K562 (cell line): Measurements from ENCODE around the gene CCDC33. TPM values are rescaled to one million over a fixed set of nuclear protein-coding genes. Genes with fewer than 3 reads are reported as not detected.

Source experiments
- ATAC-seq: fragments of 200-7000 bp; cut with Tn5 transposase; 3 replicates; pipeline ENCODE4 v1.9.1; 2020; ENCODE audit warnings: moderate library complexity
- BruUV-seq: library from RNA; stranded (reverse); fragments of 400-500 nt; replicated peaks from 2 replicates; lab custom pipeline; 2021; lab: Mats Ljungman, UMichigan
- CTCF ChIA-PET: fragments of 300-600 bp; formaldehyde crosslinking; extraction: SDS; loops from one replicate; lab custom pipeline; 2021; ENCODE audit warnings: low intra/inter-chr PET ratio; lab: Yijun Ruan, JAX
- POLR2A ChIA-PET: fragments of 300-600, 350-650 bp; sonication (Branson Sonifier 250); formaldehyde crosslinking; extraction: SDS; loops from one replicate; lab custom pipeline; 2021; ENCODE audit warnings: antibody characterized with exemption, inconsistent platforms; lab: Yijun Ruan, JAX
- DNase-seq, 4 experiments: peaks; one replicate each; pipeline versions ENCODE4 v3.0.0 to v3.0.0-alpha.2; 2011 to 2018; ENCODE audit warnings: low spot score in 3 of 4, mixed read lengths in 3 of 4; ENCODE audit errors: extremely low read depth in 1 of 4
- FAIRE-seq: peaks from 2 replicates; lab custom pipeline; 2011; peaks lifted over from hg19 to GRCh38; lab: Jason Lieb, UNC
- H2AFZ ChIP-seq: 2 replicates; pipeline ENCODE4 v1.6.0; 2011; ENCODE audit warnings: low read depth, low read length, control low read depth, inconsistent platforms
- H3K27ac ChIP-seq: fragments of 200-600 bp; 3 replicates; pipeline ENCODE4 v1.8.0; 2011; ENCODE audit warnings: low read depth, mild to moderate bottlenecking, control low read depth, inconsistent platforms, low read length, moderate library complexity, mixed read lengths; ENCODE audit errors: extremely low read depth
- H3K27me3 ChIP-seq, 2 experiments: fragments of 300-600 bp in 1 of 2; 2 replicates in 1 of 2; 3 replicates in 1 of 2; pipeline versions ENCODE4 v1.6.0 to v1.8.0; 2011; ENCODE audit warnings: inconsistent platforms in 2 of 2, low read length in 2 of 2, mild to moderate bottlenecking in 1 of 2, mixed read lengths in 1 of 2, moderate library complexity in 1 of 2; ENCODE audit not compliant: control insufficient read depth in 2 of 2, insufficient read depth in 2 of 2
- H3K36me3 ChIP-seq: fragments of 300-600 bp; 3 replicates; pipeline ENCODE4 v1.8.0; 2011; ENCODE audit warnings: mild to moderate bottlenecking, low read length, inconsistent platforms; ENCODE audit not compliant: control insufficient read depth, insufficient read depth
- H3K4me1 ChIP-seq, 2 experiments: fragments of 200-600 bp in 1 of 2; replicated peaks in 1 of 2; 2 replicates in 1 of 2; 3 replicates in 1 of 2; pipeline versions ENCODE4 v1.5.1 to v1.8.0; 2011; ENCODE audit warnings: inconsistent platforms in 2 of 2, low read length in 2 of 2, mild to moderate bottlenecking in 1 of 2, mixed read lengths in 1 of 2, moderate library complexity in 1 of 2; ENCODE audit not compliant: control insufficient read depth in 2 of 2, insufficient read depth in 2 of 2
- H3K4me2 ChIP-seq: 2 replicates; pipeline ENCODE4 v1.6.1; 2011; ENCODE audit warnings: low read length, control low read depth, inconsistent platforms, mixed read lengths; ENCODE audit not compliant: insufficient read depth
- H3K4me3 ChIP-seq: fragments of 200-600 bp; sonication (generic), shearing (Covaris generic); 2 replicates; pipeline ENCODE4 v1.5.1; 2016; ENCODE audit warnings: control low read depth, inconsistent platforms
- H3K79me2 ChIP-seq: fragments of 200-600 bp; 3 replicates; pipeline ENCODE4 v1.8.0; 2011; ENCODE audit warnings: low read length, inconsistent platforms; ENCODE audit not compliant: control insufficient read depth, insufficient read depth
- H3K9ac ChIP-seq, 2 experiments: 2 replicates each; pipeline versions ENCODE4 v1.6.0 to v1.6.1; 2011; ENCODE audit warnings: low read depth in 2 of 2, low read length in 2 of 2, control low read depth in 1 of 2, inconsistent platforms in 1 of 2, mild to moderate bottlenecking in 1 of 2, mixed read lengths in 1 of 2; ENCODE audit not compliant: insufficient read depth in 1 of 2
- H3K9me1 ChIP-seq: one replicate; pipeline ENCODE4 v1.6.0; 2011; ENCODE audit warnings: inconsistent platforms, mild to moderate bottlenecking, low read length, moderate library complexity; ENCODE audit not compliant: control insufficient read depth, insufficient read depth
- H3K9me3 ChIP-seq: replicated peaks from 2 replicates; pipeline ENCODE4 v1.5.1; 2011; ENCODE audit warnings: low read depth, low read length, inconsistent platforms; ENCODE audit not compliant: control insufficient read depth, insufficient read depth
- H4K20me1 ChIP-seq: replicated peaks from 2 replicates; pipeline ENCODE4 v1.6.1; 2011; ENCODE audit warnings: low read length, inconsistent platforms, mixed read lengths; ENCODE audit not compliant: control insufficient read depth, insufficient read depth
- C11orf30 ChIP-seq: fragments of 450-650 bp; IDR thresholded peaks from 2 replicates; pipeline ENCODE4 v1.6.1; 2016; ENCODE audit warnings: low read depth, mild to moderate bottlenecking
- CBFA2T2 ChIP-seq: fragments of 450-650 bp; conservative IDR thresholded peaks from 2 replicates; pipeline ENCODE4 v1.6.1; 2017; ENCODE audit warnings: mild to moderate bottlenecking
- FUS ChIP-seq: fragments of 200-400 bp; formaldehyde crosslinking; optimal IDR thresholded peaks from 2 replicates; pipeline ENCODE3; 2017; ENCODE audit warnings: low read depth, low read length
- GMEB1 ChIP-seq: fragments of 250-450 bp; sonication (Bioruptor Pico); IDR thresholded peaks from 2 replicates; pipeline ENCODE4 v1.4.0; 2020; ENCODE audit warnings: mild to moderate bottlenecking
- RAD21 ChIP-seq, 2 experiments: fragments of 250-450 bp in 1 of 2; fragments of 450-650 bp in 1 of 2; sonication (Bioruptor Pico) in 1 of 2; formaldehyde crosslinking in 1 of 2; IDR thresholded peaks in 1 of 2; conservative IDR thresholded peaks in 1 of 2; 2 replicates each; pipeline versions ENCODE4 v1.4.0 to v1.8.0; 2020 to 2022; ENCODE audit warnings: mild to moderate bottlenecking in 2 of 2, moderate library complexity in 1 of 2
- RB1 ChIP-seq: fragments of 450-650 bp; IDR thresholded peaks from 2 replicates; pipeline ENCODE4 v1.6.1; 2017; ENCODE audit warnings: low read depth, mild to moderate bottlenecking
- RERE ChIP-seq: sonication (generic); formaldehyde crosslinking; IDR thresholded peaks from 2 replicates; pipeline ENCODE4 v1.8.0; 2023; ENCODE audit warnings: missing genetic modification reagents, mild to moderate bottlenecking, borderline replicate concordance
- SNRNP70 ChIP-seq: fragments of 200-400 bp; formaldehyde crosslinking; optimal IDR thresholded peaks from 2 replicates; pipeline ENCODE3; 2017; ENCODE audit warnings: low read depth, low read length
- TRIM28 ChIP-seq: fragments of 450-650 bp; IDR thresholded peaks from 2 replicates; pipeline ENCODE4 v1.6.1; 2017
- ZBTB11 ChIP-seq, 3 experiments: fragments of 200-800 bp in 1 of 3; fragments of 250-450 bp in 1 of 3; fragments of 450-650 bp in 1 of 3; sonication (Bioruptor Pico) in 1 of 3; sonication (Bioruptor generic) in 1 of 3; formaldehyde crosslinking in 1 of 3; IDR thresholded peaks; 2 replicates each; pipeline versions ENCODE4 v1.6.1 to v1.8.0; 2016 to 2022; ENCODE audit warnings: mild to moderate bottlenecking in 2 of 3, missing genetic modification characterization in 2 of 3, missing compliant biosample characterization in 1 of 3, moderate library complexity in 1 of 3
- ZC3H8 ChIP-seq: fragments of 450-650 bp; IDR thresholded peaks from 2 replicates; pipeline ENCODE4 v1.6.1; 2017
- ZNF57 ChIP-seq: fragments of 450-650 bp; formaldehyde crosslinking; IDR thresholded peaks from 2 replicates; pipeline ENCODE4 v1.4.0; 2020; ENCODE audit warnings: mild to moderate bottlenecking, moderate library complexity
- ZNF75A ChIP-seq: fragments of 450-650 bp; formaldehyde crosslinking; IDR thresholded peaks from 2 replicates; pipeline ENCODE4 v1.4.0; 2020; ENCODE audit warnings: mild to moderate bottlenecking
- WGBS: fragments of 100-300 bp; shearing (Covaris generic); methylation state at CpG from one replicate; pipeline ENCODE4 v1.1.6; 2016; ENCODE audit warnings: low coverage, mixed read lengths; ENCODE audit not compliant: insufficient coverage; ENCODE audit errors: missing lambda C conversion rate; 5-methylcytosine and 5-hydroxymethylcytosine counted together
- in situ Hi-C: fragments of 300-500 bp; cut with MboI; formaldehyde crosslinking; loops from 4 replicates; pipeline ENCODE4 v1.15.0; 2018; ENCODE audit warnings: inconsistent platforms, mixed read lengths
- intact Hi-C: fragments of 100-400 bp; cut with micrococcal nuclease; formaldehyde crosslinking; loops from 2 replicates; pipeline ENCODE4 v1.14.2; 2022
- polyA plus RNA-seq, 8 experiments: library from polyadenylated mRNA; depleted of rRNA in 4 of 8; stranded (reverse) in 5 of 8; unstranded in 3 of 8; fragments of >200 nt; fragmentation: Nextera tagmentation in 2 of 8; fragmentation: Illumina TruSeq in 1 of 8; extraction: Ambion mirVana in 2 of 8; extraction: Trizol in 1 of 8; gene quantifications; 2 replicates each; pipeline versions ENCODE4 v1.2.1 to v1.2.3, GENCODE V29; 2011 to 2014; ENCODE audit warnings: inconsistent platforms in 1 of 8, missing spikeins in 1 of 8
- total RNA-seq, 7 experiments: library from RNA; depleted of rRNA in 6 of 7; stranded (reverse); fragments of >200 nt in 6 of 7; fragmentation: Illumina TruSeq in 2 of 7; extraction: Trizol in 2 of 7; gene quantifications; 2 replicates each; pipeline versions ENCODE4 v1.2.1 to v1.2.3, GENCODE V29; 2011 to 2021; ENCODE audit warnings: low replicate concordance in 1 of 7

CCDC33 gene
- total and polyA plus RNA-seq, 9 of the 15 experiments (the other 6 are each of a cell fraction or from before 2014, with no cell fraction given), result 0.08 to 1.1 (median 0.15) TPM; not detected in 4

- H3K36me3 ChIP-seq, result no peaks in the 10 kb centered on the region
- no peak overlapping the region for H3K9ac ChIP-seq
- BruUV-seq, result no TSS peak
- no peaks in the 10 kb centered on the region for H3K9me3 ChIP-seq
- no peaks in the 10 kb centered on the region for H4K20me1 ChIP-seq
- in situ Hi-C loops (no loop called here), intact Hi-C loops (no loop called here)
- H3K27me3 ChIP-seq, result peaks cover 4 to 16% of the 10 kb centered on the region in 2 experiments; a peak in 4 of 5 replicates
- no peak overlapping the region for H3K4me3 ChIP-seq
- H3K4me2 ChIP-seq, result no peak overlapping the region
- FAIRE-seq (no peak), DNase-seq (no peak), ATAC-seq (no peak)
- CTCF ChIA-PET, result no interaction called here
- no peaks in the 10 kb centered on the region for H3K79me2 ChIP-seq
- no peak overlapping the region for H3K27ac ChIP-seq
- 3% methylated on average over 3 of the region's 3 CpGs for WGBS
- H3K9me1 ChIP-seq, result no peaks in the 10 kb centered on the region
- no peaks in the 10 kb centered on the region for H3K4me1 ChIP-seq
- H2AFZ ChIP-seq, result no peak overlapping the region
- POLR2A ChIA-PET, result no interaction called here
- TF ChIP-seq ZBTB11 (CRISPR knock-in tag; IDR thresholded peaks at IDR 0.05), result no peak
- TF ChIP-seq C11orf30, result no peak
- TF ChIP-seq FUS, result no peak
- no peak for TF ChIP-seq RERE (CRISPR knock-in tag)
- TF ChIP-seq ZC3H8, result no peak
- no peak for TF ChIP-seq GMEB1
- TF ChIP-seq ZNF57, result no peak
- no peak for TF ChIP-seq RB1
- TF ChIP-seq TRIM28, result no peak
- TF ChIP-seq SNRNP70, result no peak
- no peak for TF ChIP-seq RAD21 (CRISPR knock-in tag; conservative IDR thresholded peaks at IDR 0.05 in 1 of 2, IDR thresholded peaks at IDR 0.05 in 1 of 2)
- no peak for TF ChIP-seq ZNF75A (CRISPR knock-in tag)
- no peak for TF ChIP-seq CBFA2T2
Observed at GRCh38 chr15:74352393-74352910, 116.3 kb downstream of the CCDC33 start.
